Choroid plexus epithelial cell (primary cell): ENCODE results near the gene PCDHGA6.

Source experiments
- DNase-seq: peaks from one replicate; pipeline ENCODE4 v3.0.0-alpha.2; 2010; ENCODE audit warnings: low read depth
- H3K4me3 ChIP-seq: 2 replicates; pipeline ENCODE4 v1.5.1; 2011; ENCODE audit warnings: low read depth, mild to moderate bottlenecking, control low read depth, low read length, moderate library complexity
- CTCF ChIP-seq: conservative IDR thresholded peaks from 2 replicates; pipeline ENCODE4 v1.5.1; 2011; ENCODE audit warnings: low read depth, mild to moderate bottlenecking, control low read depth, inconsistent platforms, low read length, moderate library complexity

The PCDHGA6 gene

GRCh38 chr5:141354900-141355469 lies 18.7 kb upstream of the PCDHGA6 start, which contains the start of gene PCDHGA4:
TSS of gene PCDHGA4 (plus strand) at chr5:141355021. CDS start at chr5:141355108, 87 bp downstream.
- TF ChIP-seq CTCF = peak; percentile 43
- peak within 1 kb of the TSS; percentile 39 for H3K4me3 ChIP-seq
- DNase-seq = no peak

GRCh38 chr5:141355641-141356040 lies 18.1 kb upstream of the PCDHGA6 start:
- no peak for DNase-seq
- no peak overlapping the region for H3K4me3 ChIP-seq
- TF ChIP-seq CTCF = no peak

GRCh38 chr5:141356133-141356532 lies 17.6 kb upstream of the PCDHGA6 start:
- TF ChIP-seq CTCF = no peak
- DNase-seq = no peak
- no peak overlapping the region for H3K4me3 ChIP-seq

- no peak overlapping the region for H3K4me3 ChIP-seq
- no peak for TF ChIP-seq CTCF
- DNase-seq = no peak
Observed at GRCh38 chr5:141356950-141357349, 16.7 kb upstream of the PCDHGA6 start.

GRCh38 chr5:141359790-141360426 lies 13.8 kb upstream of the PCDHGA6 start, which contains the start of gene PCDHGB2:
TSS of gene PCDHGB2 (plus strand) at chr5:141359994. CDS start at chr5:141360136, 142 bp downstream.
- peak within 1 kb of the TSS; percentile 32 for H3K4me3 ChIP-seq
- DNase-seq = peak; percentile 40
- TF ChIP-seq CTCF = peak; percentile 34

GRCh38 chr5:141360685-141361084 lies 13.0 kb upstream of the PCDHGA6 start:
- no peak for TF ChIP-seq CTCF
- DNase-seq = no peak
- H3K4me3 ChIP-seq = no peak overlapping the region

- TF ChIP-seq CTCF = no peak
- DNase-seq = no peak
- H3K4me3 ChIP-seq = no peak overlapping the region
Observed at GRCh38 chr5:141362719-141363118, 11.0 kb upstream of the PCDHGA6 start.
